GM19043 (cell line): ENCODE data around the gene THAP9.
"Not testable (repeated sequence)": the region's sequence is repeated elsewhere in the genome, so short reads cannot be mapped to it uniquely, and the experiment has no call there.

Source experiments
- ATAC-seq: cut with Tn5 transposase; IDR thresholded peaks from one replicate; pipeline ENCODE4 v1.9.1; 2021; ENCODE audit warnings: low read depth; ENCODE audit not compliant: unreplicated experiment

The THAP9 gene

GRCh38 chr4:82900411-82901182, at the start of gene THAP9:
TSS of gene THAP9 (plus strand) at chr4:82900735. CDS start at chr4:82900803, 68 bp downstream.
- peak; percentile 82 for ATAC-seq

- ATAC-seq = no peak
Observed at GRCh38 chr4:82851318-82851717, 49.2 kb upstream of the THAP9 start.

GRCh38 chr4:82851885-82852750, 48.4 kb upstream of the THAP9 start:
- ATAC-seq = no peak

- ATAC-seq = no peak
Observed at GRCh38 chr4:82852751-82853285, 47.7 kb upstream of the THAP9 start.

GRCh38 chr4:82860487-82860886, 40.0 kb upstream of the THAP9 start:
- not testable (repeated sequence) for ATAC-seq

GRCh38 chr4:82861529-82861928, 39.0 kb upstream of the THAP9 start:
- ATAC-seq = no peak

- ATAC-seq = no peak
Observed at GRCh38 chr4:82864336-82864979, 36.1 kb upstream of the THAP9 start.

GRCh38 chr4:82865592-82865991, 34.9 kb upstream of the THAP9 start:
- no peak for ATAC-seq

- ATAC-seq = not testable (repeated sequence)
Observed at GRCh38 chr4:82866033-82866432, 34.5 kb upstream of the THAP9 start.

- ATAC-seq = no peak
Observed at GRCh38 chr4:82866706-82867385, 33.7 kb upstream of the THAP9 start.

- ATAC-seq = no peak
Observed at GRCh38 chr4:82868572-82868971, 32.0 kb upstream of the THAP9 start.

GRCh38 chr4:82885410-82885809, 15.1 kb upstream of the THAP9 start:
- no peak for ATAC-seq

GRCh38 chr4:82886147-82886942, 14.2 kb upstream of the THAP9 start:
- ATAC-seq = no peak

- no peak for ATAC-seq
Observed at GRCh38 chr4:82889287-82889686, 11.2 kb upstream of the THAP9 start.

- no peak for ATAC-seq
Observed at GRCh38 chr4:82890528-82890900, 10.0 kb upstream of the THAP9 start.

GRCh38 chr4:82890901-82891706, 9.4 kb upstream of the THAP9 start, which contains the start of gene SEC31A:
TSS of gene SEC31A (minus strand) at chr4:82891153. CDS start at chr4:82881936, 9,217 bp downstream.
- ATAC-seq = peak; percentile 91

GRCh38 chr4:82891707-82892466, 8.6 kb upstream of the THAP9 start:
- no peak for ATAC-seq

GRCh38 chr4:82892467-82892802, 8.1 kb upstream of the THAP9 start:
- ATAC-seq = no peak
